K562 (cell line): ENCODE data around the gene MATK. TPM values are rescaled to one million over a fixed set of nuclear protein-coding genes. Genes with fewer than 3 reads are reported as not detected.
A peak's percentile ranks its signal among the peaks of the same experiment; 100 is the strongest.

ENCODE experiments used
- ATAC-seq: fragments of 200-7000 bp; cut with Tn5 transposase; 3 replicates; pipeline ENCODE4 v1.9.1; 2020; ENCODE audit warnings: moderate library complexity
- BruUV-seq: library from RNA; stranded (reverse); fragments of 400-500 nt; replicated peaks from 2 replicates; lab custom pipeline; 2021; lab: Mats Ljungman, UMichigan
- CTCF ChIA-PET: fragments of 300-600 bp; formaldehyde crosslinking; extraction: SDS; loops from one replicate; lab custom pipeline; 2021; ENCODE audit warnings: low intra/inter-chr PET ratio; lab: Yijun Ruan, JAX
- POLR2A ChIA-PET: fragments of 300-600, 350-650 bp; sonication (Branson Sonifier 250); formaldehyde crosslinking; extraction: SDS; loops from one replicate; lab custom pipeline; 2021; ENCODE audit warnings: antibody characterized with exemption, inconsistent platforms; lab: Yijun Ruan, JAX
- DNase-seq, 4 experiments: peaks; one replicate each; pipeline versions ENCODE4 v3.0.0 to v3.0.0-alpha.2; 2011 to 2018; ENCODE audit warnings: low spot score in 3 of 4, mixed read lengths in 3 of 4; ENCODE audit errors: extremely low read depth in 1 of 4
- FAIRE-seq: peaks from 2 replicates; lab custom pipeline; 2011; peaks lifted over from hg19 to GRCh38; lab: Jason Lieb, UNC
- H2AFZ ChIP-seq: 2 replicates; pipeline ENCODE4 v1.6.0; 2011; ENCODE audit warnings: low read depth, low read length, control low read depth, inconsistent platforms
- H3K27ac ChIP-seq: fragments of 200-600 bp; 3 replicates; pipeline ENCODE4 v1.8.0; 2011; ENCODE audit warnings: low read depth, mild to moderate bottlenecking, control low read depth, inconsistent platforms, low read length, moderate library complexity, mixed read lengths; ENCODE audit errors: extremely low read depth
- H3K27me3 ChIP-seq, 2 experiments: fragments of 300-600 bp in 1 of 2; 2 replicates in 1 of 2; 3 replicates in 1 of 2; pipeline versions ENCODE4 v1.6.0 to v1.8.0; 2011; ENCODE audit warnings: inconsistent platforms in 2 of 2, low read length in 2 of 2, mild to moderate bottlenecking in 1 of 2, mixed read lengths in 1 of 2, moderate library complexity in 1 of 2; ENCODE audit not compliant: control insufficient read depth in 2 of 2, insufficient read depth in 2 of 2
- H3K36me3 ChIP-seq: fragments of 300-600 bp; 3 replicates; pipeline ENCODE4 v1.8.0; 2011; ENCODE audit warnings: mild to moderate bottlenecking, low read length, inconsistent platforms; ENCODE audit not compliant: control insufficient read depth, insufficient read depth
- H3K4me1 ChIP-seq, 2 experiments: fragments of 200-600 bp in 1 of 2; replicated peaks in 1 of 2; 2 replicates in 1 of 2; 3 replicates in 1 of 2; pipeline versions ENCODE4 v1.5.1 to v1.8.0; 2011; ENCODE audit warnings: inconsistent platforms in 2 of 2, low read length in 2 of 2, mild to moderate bottlenecking in 1 of 2, mixed read lengths in 1 of 2, moderate library complexity in 1 of 2; ENCODE audit not compliant: control insufficient read depth in 2 of 2, insufficient read depth in 2 of 2
- H3K4me2 ChIP-seq: 2 replicates; pipeline ENCODE4 v1.6.1; 2011; ENCODE audit warnings: low read length, control low read depth, inconsistent platforms, mixed read lengths; ENCODE audit not compliant: insufficient read depth
- H3K4me3 ChIP-seq: fragments of 200-600 bp; sonication (generic), shearing (Covaris generic); 2 replicates; pipeline ENCODE4 v1.5.1; 2016; ENCODE audit warnings: control low read depth, inconsistent platforms
- H3K79me2 ChIP-seq: fragments of 200-600 bp; 3 replicates; pipeline ENCODE4 v1.8.0; 2011; ENCODE audit warnings: low read length, inconsistent platforms; ENCODE audit not compliant: control insufficient read depth, insufficient read depth
- H3K9ac ChIP-seq, 2 experiments: 2 replicates each; pipeline versions ENCODE4 v1.6.0 to v1.6.1; 2011; ENCODE audit warnings: low read depth in 2 of 2, low read length in 2 of 2, control low read depth in 1 of 2, inconsistent platforms in 1 of 2, mild to moderate bottlenecking in 1 of 2, mixed read lengths in 1 of 2; ENCODE audit not compliant: insufficient read depth in 1 of 2
- H3K9me1 ChIP-seq: one replicate; pipeline ENCODE4 v1.6.0; 2011; ENCODE audit warnings: inconsistent platforms, mild to moderate bottlenecking, low read length, moderate library complexity; ENCODE audit not compliant: control insufficient read depth, insufficient read depth
- H3K9me3 ChIP-seq: replicated peaks from 2 replicates; pipeline ENCODE4 v1.5.1; 2011; ENCODE audit warnings: low read depth, low read length, inconsistent platforms; ENCODE audit not compliant: control insufficient read depth, insufficient read depth
- H4K20me1 ChIP-seq: replicated peaks from 2 replicates; pipeline ENCODE4 v1.6.1; 2011; ENCODE audit warnings: low read length, inconsistent platforms, mixed read lengths; ENCODE audit not compliant: control insufficient read depth, insufficient read depth
- ATF1 ChIP-seq, 2 experiments: fragments of 450-650 bp in 1 of 2; IDR thresholded peaks; 2 replicates each; pipeline ENCODE4 v1.6.1; 2016; ENCODE audit warnings: missing compliant biosample characterization in 1 of 2, missing genetic modification characterization in 1 of 2
- CC2D1A ChIP-seq: fragments of 450-650 bp; IDR thresholded peaks from 2 replicates; pipeline ENCODE4 v1.6.1; 2017; ENCODE audit warnings: mild to moderate bottlenecking
- EZH2 ChIP-seq: IDR thresholded peaks from 2 replicates; pipeline ENCODE4 v1.6.1; 2012; ENCODE audit warnings: low read depth, mild to moderate bottlenecking, inconsistent platforms, low read length, borderline replicate concordance
- FOSL1 ChIP-seq: fragments of 200-800 bp; sonication (Bioruptor generic); conservative IDR thresholded peaks from 2 replicates; pipeline ENCODE4 v1.6.1; 2016; ENCODE audit warnings: missing genetic modification characterization, missing compliant biosample characterization
- GATAD2A ChIP-seq: fragments of 450-650 bp; IDR thresholded peaks from 2 replicates; pipeline ENCODE4 v1.6.1; 2017
- RAD51 ChIP-seq: fragments of 450-650 bp; IDR thresholded peaks from 2 replicates; pipeline ENCODE4 v1.7.1; 2016; ENCODE audit warnings: low read depth, mild to moderate bottlenecking, borderline replicate concordance
- SAFB2 ChIP-seq: fragments of 200-400 bp; formaldehyde crosslinking; IDR thresholded peaks from 2 replicates; pipeline ENCODE4 v1.6.1; 2018; ENCODE audit warnings: borderline replicate concordance, low read length, low read depth, moderate library complexity; ENCODE audit not compliant: severe bottlenecking
- SMAD1 ChIP-seq: fragments of 150-350 bp; IDR thresholded peaks from 2 replicates; pipeline ENCODE4 v1.6.1; 2014; ENCODE audit warnings: low read length, low read depth; ENCODE audit not compliant: partially characterized antibody
- SRSF3 ChIP-seq: fragments of 200-400 bp; formaldehyde crosslinking; IDR thresholded peaks from 2 replicates; pipeline ENCODE4 v1.6.1; 2016; ENCODE audit warnings: mild to moderate bottlenecking, low read length, moderate library complexity; ENCODE audit not compliant: insufficient read depth
- TBL1XR1 ChIP-seq, 2 experiments: IDR thresholded peaks; 2 replicates each; pipeline ENCODE4 v1.6.1; 2012; ENCODE audit warnings: improper control_type of control experiment in 2 of 2, low read length in 2 of 2, mild to moderate bottlenecking in 1 of 2
- ZNF175 ChIP-seq: fragments of 200-800 bp; sonication (Bioruptor generic); IDR thresholded peaks from 2 replicates; pipeline ENCODE4 v1.6.1; 2016; ENCODE audit warnings: low read depth, mild to moderate bottlenecking, missing genetic modification characterization, missing compliant biosample characterization
- WGBS: fragments of 100-300 bp; shearing (Covaris generic); methylation state at CpG from one replicate; pipeline ENCODE4 v1.1.6; 2016; ENCODE audit warnings: low coverage, mixed read lengths; ENCODE audit not compliant: insufficient coverage; ENCODE audit errors: missing lambda C conversion rate; 5-methylcytosine and 5-hydroxymethylcytosine counted together
- in situ Hi-C: fragments of 300-500 bp; cut with MboI; formaldehyde crosslinking; loops from 4 replicates; pipeline ENCODE4 v1.15.0; 2018; ENCODE audit warnings: inconsistent platforms, mixed read lengths
- intact Hi-C: fragments of 100-400 bp; cut with micrococcal nuclease; formaldehyde crosslinking; loops from 2 replicates; pipeline ENCODE4 v1.14.2; 2022
- polyA plus RNA-seq, 8 experiments: library from polyadenylated mRNA; depleted of rRNA in 4 of 8; stranded (reverse) in 5 of 8; unstranded in 3 of 8; fragments of >200 nt; fragmentation: Nextera tagmentation in 2 of 8; fragmentation: Illumina TruSeq in 1 of 8; extraction: Ambion mirVana in 2 of 8; extraction: Trizol in 1 of 8; gene quantifications; 2 replicates each; pipeline versions ENCODE4 v1.2.1 to v1.2.3, GENCODE V29; 2011 to 2014; ENCODE audit warnings: inconsistent platforms in 1 of 8, missing spikeins in 1 of 8
- total RNA-seq, 7 experiments: library from RNA; depleted of rRNA in 6 of 7; stranded (reverse); fragments of >200 nt in 6 of 7; fragmentation: Illumina TruSeq in 2 of 7; extraction: Trizol in 2 of 7; gene quantifications; 2 replicates each; pipeline versions ENCODE4 v1.2.1 to v1.2.3, GENCODE V29; 2011 to 2021; ENCODE audit warnings: low replicate concordance in 1 of 7
- TF ChIP-seq, protein P1 (sequence below): fragments of 450-650 bp; formaldehyde crosslinking; IDR thresholded peaks from 2 replicates; pipeline ENCODE4 v1.4.0; 2022; ENCODE audit warnings: mild to moderate bottlenecking, moderate library complexity
- TF ChIP-seq, protein P2 (sequence below): sonication (generic); formaldehyde crosslinking; IDR thresholded peaks from 2 replicates; pipeline ENCODE4 v1.8.0; 2022; ENCODE audit warnings: missing genetic modification reagents, mild to moderate bottlenecking, moderate library complexity, borderline replicate concordance
- TF ChIP-seq, protein P3 (sequence below), 3 experiments: fragments of 200-800 bp in 1 of 3; fragments of 250-450 bp in 1 of 3; fragments of 450-650 bp in 1 of 3; sonication (Bioruptor Pico) in 1 of 3; sonication (Bioruptor generic) in 1 of 3; formaldehyde crosslinking in 1 of 3; IDR thresholded peaks; 2 replicates each; pipeline versions ENCODE4 v1.6.1 to v1.8.0; 2016 to 2022; ENCODE audit warnings: mild to moderate bottlenecking in 2 of 3, missing genetic modification characterization in 2 of 3, missing compliant biosample characterization in 1 of 3, moderate library complexity in 1 of 3

The MATK gene
- total and polyA plus RNA-seq, 9 of the 15 experiments (the other 6 are each of a cell fraction or from before 2014, with no cell fraction given) = 0.08 to 41.5 (median 21.4) TPM

GRCh38 chr19:3762501-3763459 is 23.4 kb downstream of the MATK start, which contains the start of gene MRPL54:
TSS of gene MRPL54 (plus strand) at chr19:3762682. CDS start at chr19:3762701, 19 bp downstream.
- H4K20me1 ChIP-seq = no peaks in the 10 kb centered on the region
- peak within 1 kb of the TSS; percentile 99 for H3K27ac ChIP-seq
- under 1% methylated on average over 47 of the region's 47 CpGs for WGBS
- peaks cover 26% of the 10 kb centered on the region for H3K79me2 ChIP-seq
- H3K9ac ChIP-seq = peak within 1 kb of the TSS; percentile 97 to 100
- DNase-seq (peak; percentile 99 to 100 (median 99)), FAIRE-seq (peak; percentile 95), ATAC-seq (peak; percentile 92)
- H3K4me3 ChIP-seq = peak within 1 kb of the TSS; percentile 100
- H2AFZ ChIP-seq = peak within 1 kb of the TSS; percentile 100
- ChIA-PET POLR2A (interaction anchor here (0.7 to 4.0 kb wide), 21 partner anchors 10 to 390 kb away, joined by 3 to 48 read pairs (median 4); partner anchors contain the start of genes EEF2 and RAX2), CTCF (no interaction called here)
- no peaks in the 10 kb centered on the region for H3K27me3 ChIP-seq
- H3K4me2 ChIP-seq = peak within 1 kb of the TSS; percentile 97
- no peaks in the 10 kb centered on the region for H3K9me3 ChIP-seq
- intact Hi-C loops = loop anchor here (2.0 kb wide), 1 partner anchor 42 kb away; no protein-coding TSS in a partner anchor
- peaks cover 8 to 37% of the 10 kb centered on the region in 2 experiments; a peak in 4 of 5 replicates for H3K4me1 ChIP-seq
- no peaks in the 10 kb centered on the region for H3K9me1 ChIP-seq
- in situ Hi-C loops = no loop called here
- peaks cover 37% of the 10 kb centered on the region; the same call in 2 of the 3 replicates for H3K36me3 ChIP-seq
- TSS peak; percentile 92 for BruUV-seq
- TF ChIP-seq ZNF175 (CRISPR knock-in tag) (0 out of 2 replicates have a peak, but pooled peaks have one; percentile 60), TBL1XR1 (IDR thresholded peaks at IDR 0.05; ENCODE audit: low read length in 2 of 2) (peak; percentile 25 to 83; a peak in 1 of 4 replicates), CC2D1A (no peak), SMAD1 (peak; percentile 76), EZH2 (no peak), RAD51 (no peak), GATAD2A (no peak), FOSL1 (tag) (no peak), SAFB2 (no peak), SRSF3 (no peak), ATF1 (CRISPR knock-in tag; IDR thresholded peaks at IDR 0.05) (peak; percentile 35; the same call in 1 of the 2 replicates), ATF1 (tag; IDR thresholded peaks at IDR 0.05) (peak; percentile 98)
- TF ChIP-seq, protein P1, sequence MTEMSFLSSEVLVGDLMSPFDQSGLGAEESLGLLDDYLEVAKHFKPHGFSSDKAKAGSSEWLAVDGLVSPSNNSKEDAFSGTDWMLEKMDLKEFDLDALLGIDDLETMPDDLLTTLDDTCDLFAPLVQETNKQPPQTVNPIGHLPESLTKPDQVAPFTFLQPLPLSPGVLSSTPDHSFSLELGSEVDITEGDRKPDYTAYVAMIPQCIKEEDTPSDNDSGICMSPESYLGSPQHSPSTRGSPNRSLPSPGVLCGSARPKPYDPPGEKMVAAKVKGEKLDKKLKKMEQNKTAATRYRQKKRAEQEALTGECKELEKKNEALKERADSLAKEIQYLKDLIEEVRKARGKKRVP (CRISPR knock-in tag) = peak; percentile 78
- TF ChIP-seq, protein P2, sequence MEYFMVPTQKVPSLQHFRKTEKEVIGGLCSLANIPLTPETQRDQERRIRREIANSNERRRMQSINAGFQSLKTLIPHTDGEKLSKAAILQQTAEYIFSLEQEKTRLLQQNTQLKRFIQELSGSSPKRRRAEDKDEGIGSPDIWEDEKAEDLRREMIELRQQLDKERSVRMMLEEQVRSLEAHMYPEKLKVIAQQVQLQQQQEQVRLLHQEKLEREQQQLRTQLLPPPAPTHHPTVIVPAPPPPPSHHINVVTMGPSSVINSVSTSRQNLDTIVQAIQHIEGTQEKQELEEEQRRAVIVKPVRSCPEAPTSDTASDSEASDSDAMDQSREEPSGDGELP (CRISPR knock-in tag) = peak; percentile 86
- TF ChIP-seq, protein P3, sequence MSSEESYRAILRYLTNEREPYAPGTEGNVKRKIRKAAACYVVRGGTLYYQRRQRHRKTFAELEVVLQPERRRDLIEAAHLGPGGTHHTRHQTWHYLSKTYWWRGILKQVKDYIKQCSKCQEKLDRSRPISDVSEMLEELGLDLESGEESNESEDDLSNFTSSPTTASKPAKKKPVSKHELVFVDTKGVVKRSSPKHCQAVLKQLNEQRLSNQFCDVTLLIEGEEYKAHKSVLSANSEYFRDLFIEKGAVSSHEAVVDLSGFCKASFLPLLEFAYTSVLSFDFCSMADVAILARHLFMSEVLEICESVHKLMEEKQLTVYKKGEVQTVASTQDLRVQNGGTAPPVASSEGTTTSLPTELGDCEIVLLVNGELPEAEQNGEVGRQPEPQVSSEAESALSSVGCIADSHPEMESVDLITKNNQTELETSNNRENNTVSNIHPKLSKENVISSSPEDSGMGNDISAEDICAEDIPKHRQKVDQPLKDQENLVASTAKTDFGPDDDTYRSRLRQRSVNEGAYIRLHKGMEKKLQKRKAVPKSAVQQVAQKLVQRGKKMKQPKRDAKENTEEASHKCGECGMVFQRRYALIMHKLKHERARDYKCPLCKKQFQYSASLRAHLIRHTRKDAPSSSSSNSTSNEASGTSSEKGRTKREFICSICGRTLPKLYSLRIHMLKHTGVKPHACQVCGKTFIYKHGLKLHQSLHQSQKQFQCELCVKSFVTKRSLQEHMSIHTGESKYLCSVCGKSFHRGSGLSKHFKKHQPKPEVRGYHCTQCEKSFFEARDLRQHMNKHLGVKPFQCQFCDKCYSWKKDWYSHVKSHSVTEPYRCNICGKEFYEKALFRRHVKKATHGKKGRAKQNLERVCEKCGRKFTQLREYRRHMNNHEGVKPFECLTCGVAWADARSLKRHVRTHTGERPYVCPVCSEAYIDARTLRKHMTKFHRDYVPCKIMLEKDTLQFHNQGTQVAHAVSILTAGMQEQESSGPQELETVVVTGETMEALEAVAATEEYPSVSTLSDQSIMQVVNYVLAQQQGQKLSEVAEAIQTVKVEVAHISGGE (CRISPR knock-in tag; IDR thresholded peaks at IDR 0.05) = peak in 2 of 3 experiments; percentile 62 to 87; a peak in 4 of 6 replicates
